ENCODE results near the gene MYO1G. TPM values are rescaled to one million over a fixed set of nuclear protein-coding genes. Genes with fewer than 3 reads are reported as not detected.

MYO1G gene
- total and polyA plus RNA-seq, 9 of the 15 experiments (the other 6 are each of a cell fraction or from before 2014, with no cell fraction given) = 0.03 to 0.62 (median 0.13) TPM; not detected in 1

DNA sequence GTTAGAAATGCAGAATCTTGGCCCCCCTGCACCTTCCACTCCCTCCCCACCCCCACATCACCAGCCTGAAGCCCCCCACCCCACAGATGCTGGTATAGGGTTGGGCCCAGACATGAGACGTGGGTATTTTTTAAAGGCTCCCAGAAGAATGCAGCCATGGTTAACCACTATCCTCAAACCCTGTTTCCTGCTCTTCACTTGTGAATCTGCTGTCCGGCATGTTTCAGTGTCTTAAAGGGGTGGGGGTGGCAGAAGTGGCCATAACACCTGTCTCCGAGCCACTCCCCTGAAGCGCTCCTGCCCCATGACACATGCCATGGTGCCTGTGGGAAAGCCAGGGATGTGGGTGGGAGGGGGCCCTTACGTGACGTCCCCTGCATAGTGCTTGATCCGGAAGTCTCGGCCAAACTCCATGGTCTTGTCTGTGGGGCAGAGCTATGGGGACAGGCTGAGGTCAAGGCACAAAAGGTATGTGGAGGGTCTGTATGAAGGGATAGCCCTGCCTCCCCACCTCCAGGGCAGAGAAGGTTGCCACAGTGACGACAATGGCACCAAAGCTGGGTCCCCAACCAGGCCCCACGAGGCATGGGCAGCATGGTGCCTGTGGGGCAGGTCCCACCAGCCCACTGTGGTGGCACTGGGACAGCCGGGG, 9.6 kb downstream of the MYO1G start:
- BruUV-seq (replicated peaks) = no TSS peak
- Histone ChIP-seq H3K9ac (ENCODE audit: insufficient read depth in 1 of 2, low read depth in 2 of 2, low read length in 2 of 2) (no peak overlapping the region; a peak in 1 of 4 replicates), H3K36me3 (ENCODE audit: control insufficient read depth, insufficient read depth, low read length) (no peaks in the 10 kb centered on the region), H2AFZ (ENCODE audit: low read depth, low read length) (no peak overlapping the region), H4K20me1 (replicated peaks; ENCODE audit: control insufficient read depth, insufficient read depth, low read length) (no peaks in the 10 kb centered on the region), H3K4me3 (no peak overlapping the region), H3K4me2 (ENCODE audit: insufficient read depth, low read length) (no peak overlapping the region), H3K9me1 (ENCODE audit: control insufficient read depth, insufficient read depth, low read length) (peaks cover 5% of the 10 kb centered on the region), H3K27me3 (ENCODE audit: control insufficient read depth in 2 of 2, insufficient read depth in 2 of 2, low read length in 2 of 2) (no peaks in the 10 kb centered on the region), H3K27ac (ENCODE audit: extremely low read depth, low read depth, low read length) (no peak overlapping the region), H3K4me1 (replicated peaks in 1 of 2; ENCODE audit: control insufficient read depth in 2 of 2, insufficient read depth in 2 of 2, low read length in 2 of 2) (peaks cover 9 to 54% of the 10 kb centered on the region in 2 experiments; a peak in 4 of 5 replicates), H3K79me2 (ENCODE audit: control insufficient read depth, insufficient read depth, low read length) (no peaks in the 10 kb centered on the region), H3K9me3 (replicated peaks; ENCODE audit: control insufficient read depth, insufficient read depth, low read depth, low read length) (no peaks in the 10 kb centered on the region)
- CTCF ChIA-PET (ENCODE audit: low intra/inter-chr PET ratio) = no interaction called here
- POLR2A ChIA-PET = no interaction called here
- DNase-seq (ENCODE audit: extremely low read depth in 1 of 4, low spot score in 3 of 4) (no peak), ATAC-seq (no peak), FAIRE-seq (no peak)
- TF ChIP-seq GATA2 (CRISPR knock-in tag; IDR thresholded peaks at IDR 0.05) = no peak
- TF ChIP-seq HCFC1 (IDR thresholded peaks at IDR 0.05; ENCODE audit: low read depth, low read length) = no peak
- TF ChIP-seq ARID2 (IDR thresholded peaks at IDR 0.05) = no peak
- TF ChIP-seq SLC30A9 (CRISPR knock-in tag; IDR thresholded peaks at IDR 0.05) = no peak
- TF ChIP-seq TOE1 (IDR thresholded peaks at IDR 0.05; ENCODE audit: borderline replicate concordance) = no peak
- no peak for TF ChIP-seq TOE1 (CRISPR knock-in tag; IDR thresholded peaks at IDR 0.05; ENCODE audit: borderline replicate concordance, low read depth)
- no peak for TF ChIP-seq CBFA2T3 (IDR thresholded peaks at IDR 0.05)
- no peak for TF ChIP-seq PHTF2 (CRISPR knock-in tag; IDR thresholded peaks at IDR 0.05)
- TF ChIP-seq, protein P1, sequence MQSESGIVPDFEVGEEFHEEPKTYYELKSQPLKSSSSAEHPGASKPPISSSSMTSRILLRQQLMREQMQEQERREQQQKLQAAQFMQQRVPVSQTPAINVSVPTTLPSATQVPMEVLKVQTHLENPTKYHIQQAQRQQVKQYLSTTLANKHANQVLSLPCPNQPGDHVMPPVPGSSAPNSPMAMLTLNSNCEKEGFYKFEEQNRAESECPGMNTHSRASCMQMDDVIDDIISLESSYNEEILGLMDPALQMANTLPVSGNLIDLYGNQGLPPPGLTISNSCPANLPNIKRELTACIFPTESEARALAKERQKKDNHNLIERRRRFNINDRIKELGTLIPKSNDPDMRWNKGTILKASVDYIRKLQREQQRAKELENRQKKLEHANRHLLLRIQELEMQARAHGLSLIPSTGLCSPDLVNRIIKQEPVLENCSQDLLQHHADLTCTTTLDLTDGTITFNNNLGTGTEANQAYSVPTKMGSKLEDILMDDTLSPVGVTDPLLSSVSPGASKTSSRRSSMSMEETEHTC (IDR thresholded peaks at IDR 0.05) = no peak
- no peak for TF ChIP-seq ZNF75A (CRISPR knock-in tag; IDR thresholded peaks at IDR 0.05)
- TF ChIP-seq MAFF (IDR thresholded peaks at IDR 0.05; ENCODE audit: low read length) = no peak
- TF ChIP-seq, protein P2, sequence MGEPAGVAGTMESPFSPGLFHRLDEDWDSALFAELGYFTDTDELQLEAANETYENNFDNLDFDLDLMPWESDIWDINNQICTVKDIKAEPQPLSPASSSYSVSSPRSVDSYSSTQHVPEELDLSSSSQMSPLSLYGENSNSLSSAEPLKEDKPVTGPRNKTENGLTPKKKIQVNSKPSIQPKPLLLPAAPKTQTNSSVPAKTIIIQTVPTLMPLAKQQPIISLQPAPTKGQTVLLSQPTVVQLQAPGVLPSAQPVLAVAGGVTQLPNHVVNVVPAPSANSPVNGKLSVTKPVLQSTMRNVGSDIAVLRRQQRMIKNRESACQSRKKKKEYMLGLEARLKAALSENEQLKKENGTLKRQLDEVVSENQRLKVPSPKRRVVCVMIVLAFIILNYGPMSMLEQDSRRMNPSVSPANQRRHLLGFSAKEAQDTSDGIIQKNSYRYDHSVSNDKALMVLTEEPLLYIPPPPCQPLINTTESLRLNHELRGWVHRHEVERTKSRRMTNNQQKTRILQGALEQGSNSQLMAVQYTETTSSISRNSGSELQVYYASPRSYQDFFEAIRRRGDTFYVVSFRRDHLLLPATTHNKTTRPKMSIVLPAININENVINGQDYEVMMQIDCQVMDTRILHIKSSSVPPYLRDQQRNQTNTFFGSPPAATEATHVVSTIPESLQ (CRISPR knock-in tag; IDR thresholded peaks at IDR 0.05) = no peak
- no peak for TF ChIP-seq TBP (optimal IDR thresholded peaks at IDR 0.05; ENCODE audit: low read depth, low read length)
- TF ChIP-seq, protein P3, sequence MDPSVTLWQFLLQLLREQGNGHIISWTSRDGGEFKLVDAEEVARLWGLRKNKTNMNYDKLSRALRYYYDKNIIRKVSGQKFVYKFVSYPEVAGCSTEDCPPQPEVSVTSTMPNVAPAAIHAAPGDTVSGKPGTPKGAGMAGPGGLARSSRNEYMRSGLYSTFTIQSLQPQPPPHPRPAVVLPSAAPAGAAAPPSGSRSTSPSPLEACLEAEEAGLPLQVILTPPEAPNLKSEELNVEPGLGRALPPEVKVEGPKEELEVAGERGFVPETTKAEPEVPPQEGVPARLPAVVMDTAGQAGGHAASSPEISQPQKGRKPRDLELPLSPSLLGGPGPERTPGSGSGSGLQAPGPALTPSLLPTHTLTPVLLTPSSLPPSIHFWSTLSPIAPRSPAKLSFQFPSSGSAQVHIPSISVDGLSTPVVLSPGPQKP (CRISPR knock-in tag; IDR thresholded peaks at IDR 0.05) = no peak
- WGBS (ENCODE audit: insufficient coverage, low coverage, missing lambda C conversion rate) = 66% methylated on average over 10 of the region's 11 CpGs
- in situ Hi-C loops (cut with MboI) = loop anchor here (5.0 kb wide), 1 partner anchor 168 kb away; no protein-coding TSS in a partner anchor
- intact Hi-C loops (cut with micrococcal nuclease) = loop anchor here (5.0 kb wide), 1 partner anchor 382 kb away; no protein-coding TSS in a partner anchor
